Skeletal muscle cell (primary cell): ENCODE data around the gene SSB.
A peak's percentile ranks its signal among the peaks of the same experiment; 100 is the strongest.
"Not testable (repeated sequence)": the region's sequence is repeated elsewhere in the genome, so short reads cannot be mapped to it uniquely, and the experiment has no call there.

Source experiments
- DNase-seq: peaks from one replicate; pipeline ENCODE4 v3.0.0-alpha.2; 2010; ENCODE audit warnings: low read depth
- H3K4me3 ChIP-seq: 2 replicates; pipeline ENCODE4 v1.5.1; 2011; ENCODE audit warnings: low read depth, mild to moderate bottlenecking, control low read depth, low read length, moderate library complexity

Gene SSB

DNA sequence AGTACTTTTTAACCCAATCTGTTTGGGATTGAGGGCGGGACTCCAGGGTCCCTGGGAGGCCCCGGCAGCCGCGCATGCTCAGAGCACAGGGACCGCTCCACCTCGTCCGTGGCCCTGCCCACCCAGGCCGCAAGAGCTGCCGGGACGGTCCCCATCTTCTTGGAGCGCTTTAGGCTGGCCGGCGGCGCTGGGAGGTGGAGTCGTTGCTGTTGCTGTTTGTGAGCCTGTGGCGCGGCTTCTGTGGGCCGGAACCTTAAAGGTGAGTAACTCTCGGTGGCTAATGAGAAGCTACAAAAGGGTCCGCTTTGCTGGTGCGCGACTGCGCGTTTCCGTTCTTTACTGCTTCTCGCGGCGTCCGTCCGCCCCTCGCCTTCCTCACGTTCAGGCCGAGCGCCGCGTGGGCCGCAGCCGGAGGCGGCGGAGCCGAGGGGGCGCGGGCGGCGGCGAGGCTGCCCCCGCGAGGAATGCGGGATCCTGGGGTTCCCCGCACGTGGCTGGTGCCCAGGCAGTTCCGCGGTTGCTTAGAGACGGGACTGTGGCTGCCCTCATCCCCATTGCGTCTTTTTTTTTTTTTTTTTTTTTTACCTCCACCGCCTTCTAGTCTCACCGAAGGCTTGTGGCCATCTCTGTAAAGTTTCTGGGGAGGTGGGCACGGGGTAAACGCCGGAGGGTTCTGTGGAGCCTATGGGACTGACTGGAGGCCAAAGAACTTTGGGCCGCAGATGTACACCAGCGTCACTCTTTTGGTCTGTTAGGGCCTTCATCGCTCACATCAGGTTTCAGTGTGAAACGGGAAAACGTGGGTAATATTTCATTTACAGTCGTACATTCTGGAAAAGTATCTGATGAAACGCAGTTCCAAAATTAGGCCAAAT is at the start of gene SSB:
Gene SSB (plus strand): TSS at position 154 of the 875 bp plus-strand sequence. CDS start 2,090 bp downstream, outside the sequence.
- peak; percentile 78 for DNase-seq

DNA sequence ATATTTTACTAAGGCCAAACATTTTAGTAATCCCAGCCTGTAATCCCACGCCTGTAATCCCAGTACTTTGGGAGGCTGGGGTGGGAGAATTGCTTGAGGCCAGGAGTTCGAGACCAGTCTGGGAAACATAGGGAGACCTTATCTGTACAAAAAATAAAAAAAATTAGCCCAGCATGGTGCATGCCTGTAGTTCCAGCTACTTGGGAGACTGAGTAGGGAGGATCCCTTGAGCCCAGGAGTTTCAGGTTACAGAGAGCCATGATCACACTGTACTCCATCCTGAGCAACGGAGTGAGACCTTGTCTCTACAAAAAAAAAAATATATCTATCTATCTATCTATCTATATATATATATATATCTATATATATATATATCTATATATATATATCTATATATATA is 45.9 kb upstream of the SSB start:
- DNase-seq = no peak
- H3K4me3 ChIP-seq = no peak overlapping the region

More for the DNA sequence above, at the start of gene SSB:
- peak within 1 kb of the TSS; percentile 80 for H3K4me3 ChIP-seq

GRCh38 chr2:169755083-169755870 is 43.4 kb upstream of the SSB start:
- H3K4me3 ChIP-seq = no peak overlapping the region
- DNase-seq = no peak

DNA sequence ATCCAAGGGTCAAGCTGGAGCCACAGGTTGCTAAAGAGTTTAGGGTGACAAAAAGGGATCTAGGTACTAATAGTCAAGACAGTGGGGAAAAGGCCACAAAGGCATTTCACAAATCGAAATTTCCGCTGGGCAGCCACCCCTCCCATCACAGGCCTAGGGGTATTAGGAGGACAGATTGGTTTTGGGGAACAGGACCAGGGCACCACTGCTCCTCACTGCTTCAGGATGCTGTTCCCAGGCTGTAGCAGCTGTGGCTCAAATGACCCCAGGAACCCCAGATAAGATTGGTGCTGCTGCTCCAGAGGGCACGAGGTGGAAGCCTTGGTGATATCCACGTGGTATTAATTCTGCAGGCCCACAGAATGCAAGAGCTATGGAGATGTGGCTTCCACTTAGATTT is 42.3 kb upstream of the SSB start:
- DNase-seq = no peak
- no peak overlapping the region for H3K4me3 ChIP-seq

- H3K4me3 ChIP-seq = no peak overlapping the region
- no peak for DNase-seq
Measured at GRCh38 chr2:169757356-169757755, 41.3 kb upstream of the SSB start.

GRCh38 chr2:169757778-169758177 is 40.9 kb upstream of the SSB start:
- DNase-seq = no peak
- H3K4me3 ChIP-seq = no peak overlapping the region

DNA sequence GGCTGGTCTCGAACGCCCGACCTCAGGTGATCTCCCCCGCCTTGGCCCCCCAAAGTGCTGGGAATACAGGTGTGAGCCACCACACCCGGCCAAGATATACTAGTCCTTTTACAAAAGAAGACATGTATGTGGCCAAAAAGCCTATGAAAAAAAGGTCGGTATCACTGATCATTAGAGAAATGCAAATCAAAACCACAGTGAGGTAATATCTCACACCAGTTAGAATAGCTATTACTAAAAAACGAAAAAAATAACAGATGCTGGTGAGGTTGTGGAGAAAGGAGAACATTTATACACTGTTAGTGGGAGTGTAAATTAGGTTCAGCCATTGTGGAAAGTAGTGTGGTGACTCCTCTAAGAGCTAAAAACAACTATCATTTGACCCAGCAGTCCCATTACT is 38.7 kb upstream of the SSB start:
- no peak overlapping the region for H3K4me3 ChIP-seq
- DNase-seq = no peak

GRCh38 chr2:169760798-169761197 is 37.9 kb upstream of the SSB start:
- not testable (repeated sequence) for H3K4me3 ChIP-seq

GRCh38 chr2:169761251-169761969 is 37.3 kb upstream of the SSB start:
- H3K4me3 ChIP-seq = no peak overlapping the region
- DNase-seq = no peak

More at GRCh38 chr2:169760798-169761197, 37.9 kb upstream of the SSB start:
- DNase-seq = not testable (repeated sequence)

DNA sequence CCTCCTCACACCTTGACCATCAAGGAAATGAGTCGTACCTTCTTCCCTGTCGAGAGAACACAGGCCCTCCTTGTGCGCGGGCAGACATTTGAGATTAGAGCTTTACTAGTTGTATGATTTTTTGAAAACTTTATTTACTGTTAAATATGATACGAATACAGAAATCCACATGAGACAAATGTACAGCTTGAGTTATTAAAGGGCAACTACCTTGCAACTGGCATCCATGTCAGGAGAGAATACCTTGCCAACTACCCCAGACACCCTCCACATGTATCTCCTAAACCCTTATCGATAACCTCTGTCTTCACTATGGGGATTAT is 36.7 kb upstream of the SSB start:
- no peak for DNase-seq
- H3K4me3 ChIP-seq = no peak overlapping the region

DNA sequence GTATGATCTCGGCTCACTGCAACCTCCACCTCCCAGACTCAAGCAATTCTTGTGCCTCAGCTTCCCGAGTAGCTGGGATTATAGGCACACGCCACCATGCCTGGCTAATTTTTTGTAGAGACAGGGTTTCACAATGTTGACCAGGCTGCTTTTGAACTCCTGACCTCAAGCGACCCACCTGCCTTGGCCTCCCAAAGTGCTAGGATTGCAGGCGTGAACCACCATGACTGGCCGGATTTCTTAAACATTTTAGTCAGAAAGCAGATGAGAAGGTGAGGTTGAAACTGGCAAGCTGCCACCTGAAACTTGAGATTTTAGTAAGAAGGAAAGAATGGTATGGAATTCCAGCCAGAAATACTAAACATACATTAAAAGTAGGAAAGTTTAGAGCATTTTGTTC is 33.1 kb upstream of the SSB start:
- peak; percentile 27 for DNase-seq
- H3K4me3 ChIP-seq = no peak overlapping the region

- H3K4me3 ChIP-seq = no peak overlapping the region
Measured at GRCh38 chr2:169767243-169767888, 31.3 kb upstream of the SSB start.

DNA sequence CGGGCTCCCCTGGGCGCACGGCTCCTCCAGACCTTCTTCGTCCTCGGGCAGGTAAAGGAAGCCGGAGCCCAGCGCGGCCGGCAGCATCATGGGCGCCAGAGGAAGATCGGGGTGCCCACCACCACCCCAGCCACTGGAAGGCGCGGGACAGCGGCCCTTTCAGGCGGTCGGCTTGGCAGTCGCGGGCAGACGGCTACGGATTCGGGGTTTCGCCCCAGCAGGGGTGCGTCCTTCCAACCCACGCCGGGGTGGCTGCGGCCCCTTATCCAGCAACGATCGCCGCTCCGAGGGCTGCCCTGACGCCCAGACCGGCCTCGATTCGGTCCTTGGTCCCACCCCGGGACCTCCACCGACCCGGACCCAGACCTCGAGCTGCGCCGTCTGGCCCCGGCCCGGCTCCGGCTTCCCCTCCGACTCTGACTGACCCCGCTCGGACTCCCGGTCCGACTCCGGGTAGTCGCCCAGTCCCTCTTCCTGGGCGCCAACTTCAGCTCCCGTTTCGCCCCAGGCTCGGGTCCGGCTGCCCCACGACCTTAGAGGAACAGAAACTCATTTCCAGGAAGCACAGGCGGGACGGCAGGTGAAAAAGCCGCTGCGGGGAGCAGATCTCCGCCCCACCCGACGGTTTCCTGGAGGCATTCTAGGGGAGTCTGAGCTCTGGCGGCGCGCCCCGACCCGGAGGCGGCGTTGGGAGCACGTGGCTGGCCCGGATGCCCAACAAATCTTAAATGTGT is 30.2 kb upstream of the SSB start:
- peak overlapping the region; percentile 32 for H3K4me3 ChIP-seq
- DNase-seq = no peak

More at GRCh38 chr2:169767243-169767888, 31.3 kb upstream of the SSB start:
- no peak for DNase-seq

- H3K4me3 ChIP-seq = no peak overlapping the region
- no peak for DNase-seq
Measured at GRCh38 chr2:169771021-169771420, 27.6 kb upstream of the SSB start.

DNA sequence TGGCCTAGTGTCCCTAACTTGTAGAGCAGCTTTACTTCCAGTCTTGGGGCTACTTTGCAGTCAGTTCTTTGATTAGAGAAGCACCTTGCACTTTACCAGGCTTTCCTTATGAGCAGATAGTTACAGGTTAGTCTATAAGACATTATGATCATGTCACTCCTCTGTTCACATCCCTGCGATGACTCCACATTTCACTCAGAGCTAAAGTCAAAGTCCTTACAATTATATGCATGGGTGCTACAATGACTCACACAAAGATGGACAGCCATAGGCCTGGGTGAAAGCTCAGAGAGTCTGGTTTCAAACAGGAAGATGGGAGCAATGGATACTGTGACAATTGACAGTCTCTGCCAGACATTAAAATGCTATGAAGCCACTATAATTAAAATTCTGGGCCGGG is 27.1 kb upstream of the SSB start:
- H3K4me3 ChIP-seq = no peak overlapping the region
- no peak for DNase-seq

DNA sequence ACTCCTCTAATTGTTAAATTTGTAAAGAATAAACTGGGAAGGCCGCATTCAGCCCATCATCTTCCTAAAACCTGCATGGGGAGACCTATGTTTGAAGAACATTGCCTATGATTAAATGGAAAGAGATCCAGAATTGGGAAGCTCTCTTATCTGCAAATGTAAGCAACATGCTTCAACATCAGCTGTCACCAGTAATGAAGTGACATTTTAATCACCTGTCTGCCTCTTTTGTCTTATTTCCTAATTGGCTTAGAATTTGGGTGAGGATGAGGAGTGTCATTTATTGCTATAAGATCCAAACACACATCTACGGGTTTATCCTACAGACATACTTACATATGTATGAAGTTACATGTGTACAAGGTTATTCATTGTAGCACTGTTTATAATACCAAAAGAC is 26.0 kb upstream of the SSB start:
- DNase-seq = no peak
- H3K4me3 ChIP-seq = no peak overlapping the region

GRCh38 chr2:169775354-169775753 is 23.3 kb upstream of the SSB start:
- DNase-seq = no peak
- no peak overlapping the region for H3K4me3 ChIP-seq

- H3K4me3 ChIP-seq = no peak overlapping the region
- no peak for DNase-seq
Measured at GRCh38 chr2:169775765-169776164, 22.9 kb upstream of the SSB start.

DNA sequence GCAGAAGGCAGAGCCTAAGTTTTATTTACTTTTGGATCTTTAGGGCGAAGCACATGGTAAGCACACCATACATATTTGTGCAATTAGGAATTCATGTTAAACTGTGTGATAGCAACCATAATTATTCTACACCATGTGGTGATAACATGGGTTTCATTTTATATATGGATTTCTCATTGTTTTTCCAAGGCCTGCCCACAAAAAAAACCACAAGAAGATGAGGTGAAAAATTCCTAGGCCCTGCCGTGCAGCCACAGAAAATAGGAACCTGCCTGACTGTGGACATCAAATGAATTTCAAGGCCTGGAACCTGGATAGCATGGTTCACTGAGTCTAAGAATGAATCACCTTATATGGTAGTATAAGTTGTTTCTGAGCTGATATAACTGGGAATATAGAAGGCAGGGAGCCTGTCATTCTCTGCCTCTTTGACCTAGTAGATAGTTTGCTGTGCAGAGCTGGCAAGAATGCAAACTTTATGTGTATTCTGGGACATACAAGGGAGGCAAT is 22.4 kb upstream of the SSB start:
- no peak overlapping the region for H3K4me3 ChIP-seq
- DNase-seq = no peak
